ENCODE data around the gene TMEM248.
"Not testable (repeated sequence)": the region's sequence is repeated elsewhere in the genome, so short reads cannot be mapped to it uniquely, and the experiment has no call there.

GRCh38 chr7:66969001-66969400, 48.0 kb downstream of the TMEM248 start:
- TF ChIP-seq CTCF (IDR thresholded peaks at IDR 0.05; ENCODE audit: extremely low read depth in 1 of 2, insufficient read depth in 1 of 2, low read depth in 1 of 2, low read length in 2 of 2); EZH2 (IDR thresholded peaks at IDR 0.05; ENCODE audit: borderline replicate concordance, low read depth, low read length, severe bottlenecking); POLR2A (IDR thresholded peaks at IDR 0.05; ENCODE audit: low read depth, low read length); MYC (IDR thresholded peaks at IDR 0.05; ENCODE audit: low read depth, low read length); POLR2AphosphoS5 (IDR thresholded peaks at IDR 0.05; ENCODE audit: insufficient read depth, low read depth, low read length); JUN (IDR thresholded peaks at IDR 0.05; ENCODE audit: borderline replicate concordance, insufficient read depth, insufficient read length, low read depth); MAX (IDR thresholded peaks at IDR 0.05; ENCODE audit: insufficient read depth, insufficient read length): not testable (repeated sequence)
